Activated T-helper 1 cell treated with anti-CD3 and anti-CD28 coated beads, Interleukin-12 subunit alpha, Interleukin-12 subunit beta, Interleukin-2, Interleukin-4 antibody, amounts not matched to agents 30 ng/mL and 10 ng/mL and 1 ng/mL, durations not matched to agents 14 hours and 24 hours and 36 hours (primary cell): Measurements from ENCODE around the gene MCM8. TPM values are rescaled to one million over a fixed set of nuclear protein-coding genes. Genes with fewer than 3 reads are reported as not detected.

ENCODE experiments used
- DNase-seq: peaks from one replicate; pipeline ENCODE4 v3.0.0; 2021; ENCODE audit warnings: low spot score
- H3K27ac Mint-ChIP-seq: one replicate; pipeline ENCODE4 v1.8.0; 2021; ENCODE audit warnings: mild to moderate bottlenecking, mixed read lengths
- H3K27me3 Mint-ChIP-seq: one replicate; pipeline ENCODE4 v1.8.0; 2022; ENCODE audit warnings: mild to moderate bottlenecking, moderate library complexity, mixed read lengths; ENCODE audit not compliant: insufficient read depth
- H3K36me3 Mint-ChIP-seq: one replicate; pipeline ENCODE4 v1.8.0; 2021; ENCODE audit warnings: low read depth, mixed read lengths
- H3K4me1 Mint-ChIP-seq: one replicate; pipeline ENCODE4 v1.8.0; 2021; ENCODE audit warnings: low read depth, mixed read lengths
- H3K4me3 Mint-ChIP-seq: one replicate; pipeline ENCODE4 v1.8.0; 2021; ENCODE audit warnings: mild to moderate bottlenecking, moderate library complexity, mixed read lengths
- H3K9me3 Mint-ChIP-seq: one replicate; pipeline ENCODE4 v1.8.0; 2021; ENCODE audit warnings: mixed read lengths
- intact Hi-C: fragments of 100-400 bp; cut with micrococcal nuclease; formaldehyde crosslinking; loops from one replicate; pipeline ENCODE4 v1.15.1; 2024
- total RNA-seq: library from RNA; stranded (reverse); gene quantifications from 2 replicates; pipeline ENCODE4 v1.2.3, GENCODE V29; 2022

The MCM8 gene
- total RNA-seq, 1 donor from 2014 or later, result 36.5 TPM

GRCh38 chr20:5969940-5970339 lies 19.5 kb downstream of the MCM8 start:
- no peaks in the 10 kb centered on the region for H3K27me3 Mint-ChIP-seq
- H3K9me3 Mint-ChIP-seq, result no peaks in the 10 kb centered on the region
- peaks cover 23% of the 10 kb centered on the region for H3K36me3 Mint-ChIP-seq
- H3K27ac Mint-ChIP-seq, result no peak overlapping the region
- no peaks in the 10 kb centered on the region for H3K4me1 Mint-ChIP-seq
- DNase-seq, result no peak
- intact Hi-C loops, result no loop called here
- H3K4me3 Mint-ChIP-seq, result no peak overlapping the region

- no peaks in the 10 kb centered on the region for H3K27me3 Mint-ChIP-seq
- peaks cover 18% of the 10 kb centered on the region for H3K36me3 Mint-ChIP-seq
- H3K4me3 Mint-ChIP-seq, result no peak overlapping the region
- no peaks in the 10 kb centered on the region for H3K4me1 Mint-ChIP-seq
- intact Hi-C loops, result no loop called here
- no peaks in the 10 kb centered on the region for H3K9me3 Mint-ChIP-seq
- no peak for DNase-seq
- no peak overlapping the region for H3K27ac Mint-ChIP-seq
These were observed 19.9 kb downstream of the MCM8 start for GRCh38 chr20:5970381-5970780.

GRCh38 chr20:5971203-5971602 lies 20.8 kb downstream of the MCM8 start:
- intact Hi-C loops, result no loop called here
- H3K4me1 Mint-ChIP-seq, result no peaks in the 10 kb centered on the region
- DNase-seq, result no peak
- H3K36me3 Mint-ChIP-seq, result peaks cover 11% of the 10 kb centered on the region
- H3K27me3 Mint-ChIP-seq, result no peaks in the 10 kb centered on the region
- no peak overlapping the region for H3K4me3 Mint-ChIP-seq
- no peaks in the 10 kb centered on the region for H3K9me3 Mint-ChIP-seq
- no peak overlapping the region for H3K27ac Mint-ChIP-seq

- DNase-seq, result no peak
- H3K36me3 Mint-ChIP-seq, result peaks cover 13% of the 10 kb centered on the region
- H3K9me3 Mint-ChIP-seq, result no peaks in the 10 kb centered on the region
- intact Hi-C loops, result no loop called here
- H3K4me3 Mint-ChIP-seq, result no peak overlapping the region
- H3K27me3 Mint-ChIP-seq, result no peaks in the 10 kb centered on the region
- H3K27ac Mint-ChIP-seq, result no peak overlapping the region
- H3K4me1 Mint-ChIP-seq, result no peaks in the 10 kb centered on the region
These were observed 22.7 kb downstream of the MCM8 start for GRCh38 chr20:5973172-5973571.

- DNase-seq, result no peak
- no peaks in the 10 kb centered on the region for H3K4me1 Mint-ChIP-seq
- no peaks in the 10 kb centered on the region for H3K9me3 Mint-ChIP-seq
- H3K27ac Mint-ChIP-seq, result no peak overlapping the region
- peaks cover 14% of the 10 kb centered on the region for H3K36me3 Mint-ChIP-seq
- intact Hi-C loops, result no loop called here
- H3K27me3 Mint-ChIP-seq, result no peaks in the 10 kb centered on the region
- H3K4me3 Mint-ChIP-seq, result no peak overlapping the region
These were observed 23.5 kb downstream of the MCM8 start for GRCh38 chr20:5973971-5974370.

- intact Hi-C loops, result no loop called here
- Mint-ChIP-seq H3K4me3 (no peak overlapping the region), H3K4me1 (no peaks in the 10 kb centered on the region), H3K9me3 (no peaks in the 10 kb centered on the region), H3K27ac (no peak overlapping the region), H3K27me3 (no peaks in the 10 kb centered on the region), H3K36me3 (peaks cover 19% of the 10 kb centered on the region)
- DNase-seq, result no peak
These were observed 24.1 kb downstream of the MCM8 start for GRCh38 chr20:5974531-5974930.

GRCh38 chr20:5975778-5976177 lies 25.3 kb downstream of the MCM8 start:
- no peak overlapping the region for H3K4me3 Mint-ChIP-seq
- no peak overlapping the region for H3K27ac Mint-ChIP-seq
- H3K36me3 Mint-ChIP-seq, result peaks cover 24% of the 10 kb centered on the region
- no peaks in the 10 kb centered on the region for H3K4me1 Mint-ChIP-seq
- no peaks in the 10 kb centered on the region for H3K9me3 Mint-ChIP-seq
- intact Hi-C loops, result no loop called here
- no peak for DNase-seq
- H3K27me3 Mint-ChIP-seq, result no peaks in the 10 kb centered on the region

- intact Hi-C loops, result no loop called here
These were observed 26.8 kb downstream of the MCM8 start for GRCh38 chr20:5977223-5977622.

GRCh38 chr20:5977975-5978374 lies 27.5 kb downstream of the MCM8 start:
- intact Hi-C loops, result no loop called here
- no peak for DNase-seq
- peaks cover 25% of the 10 kb centered on the region for H3K36me3 Mint-ChIP-seq
- no peaks in the 10 kb centered on the region for H3K27me3 Mint-ChIP-seq
- H3K4me1 Mint-ChIP-seq, result no peaks in the 10 kb centered on the region
- H3K4me3 Mint-ChIP-seq, result no peak overlapping the region
- no peak overlapping the region for H3K27ac Mint-ChIP-seq
- no peaks in the 10 kb centered on the region for H3K9me3 Mint-ChIP-seq

More at GRCh38 chr20:5977223-5977622, 26.8 kb downstream of the MCM8 start:
- no peak overlapping the region for H3K27ac Mint-ChIP-seq
- H3K4me1 Mint-ChIP-seq, result no peaks in the 10 kb centered on the region
- H3K36me3 Mint-ChIP-seq, result peaks cover 25% of the 10 kb centered on the region
- no peaks in the 10 kb centered on the region for H3K9me3 Mint-ChIP-seq
- no peak for DNase-seq
- H3K4me3 Mint-ChIP-seq, result no peak overlapping the region
- H3K27me3 Mint-ChIP-seq, result no peaks in the 10 kb centered on the region

GRCh38 chr20:5979801-5980200 lies 29.3 kb downstream of the MCM8 start:
- Mint-ChIP-seq H3K27me3 (no peaks in the 10 kb centered on the region), H3K27ac (no peak overlapping the region), H3K4me1 (no peaks in the 10 kb centered on the region), H3K36me3 (peaks cover 30% of the 10 kb centered on the region), H3K4me3 (no peak overlapping the region), H3K9me3 (no peaks in the 10 kb centered on the region)
- DNase-seq, result no peak
- intact Hi-C loops, result no loop called here

- Mint-ChIP-seq H3K27me3 (no peaks in the 10 kb centered on the region), H3K27ac (no peak overlapping the region), H3K4me3 (no peak overlapping the region), H3K4me1 (no peaks in the 10 kb centered on the region), H3K36me3 (peaks cover 31% of the 10 kb centered on the region), H3K9me3 (no peaks in the 10 kb centered on the region)
- intact Hi-C loops, result no loop called here
- DNase-seq, result no peak
These were observed 30.5 kb downstream of the MCM8 start for GRCh38 chr20:5980720-5981538.

- H3K4me1 Mint-ChIP-seq, result no peaks in the 10 kb centered on the region
- intact Hi-C loops, result no loop called here
These were observed 36.9 kb downstream of the MCM8 start for GRCh38 chr20:5987383-5987782.

GRCh38 chr20:5989539-5989938 lies 39.1 kb downstream of the MCM8 start:
- Mint-ChIP-seq H3K4me1 (no peaks in the 10 kb centered on the region), H3K4me3 (no peak overlapping the region), H3K27me3 (no peaks in the 10 kb centered on the region), H3K9me3 (no peaks in the 10 kb centered on the region), H3K36me3 (peaks cover 20% of the 10 kb centered on the region), H3K27ac (no peak overlapping the region)
- no peak for DNase-seq
- intact Hi-C loops, result no loop called here

More at GRCh38 chr20:5987383-5987782, 36.9 kb downstream of the MCM8 start:
- DNase-seq, result no peak
- H3K27ac Mint-ChIP-seq, result no peak overlapping the region
- H3K9me3 Mint-ChIP-seq, result no peaks in the 10 kb centered on the region
- H3K36me3 Mint-ChIP-seq, result peaks cover 22% of the 10 kb centered on the region
- H3K27me3 Mint-ChIP-seq, result no peaks in the 10 kb centered on the region
- no peak overlapping the region for H3K4me3 Mint-ChIP-seq

GRCh38 chr20:5990946-5991345 lies 40.5 kb downstream of the MCM8 start:
- no peaks in the 10 kb centered on the region for H3K27me3 Mint-ChIP-seq
- H3K27ac Mint-ChIP-seq, result no peak overlapping the region
- no peak overlapping the region for H3K4me3 Mint-ChIP-seq
- DNase-seq, result no peak
- no peaks in the 10 kb centered on the region for H3K4me1 Mint-ChIP-seq
- peaks cover 20% of the 10 kb centered on the region for H3K36me3 Mint-ChIP-seq
- no peaks in the 10 kb centered on the region for H3K9me3 Mint-ChIP-seq
- intact Hi-C loops, result no loop called here
